Neural progenitor cell (in vitro differentiated cells): ENCODE measurements around the gene SLC4A2. TPM values are rescaled to one million over a fixed set of nuclear protein-coding genes. Genes with fewer than 3 reads are reported as not detected.

Source experiments
- DNase-seq: peaks from one replicate; pipeline ENCODE4 v3.0.0-alpha.2; 2016; ENCODE audit warnings: low spot score
- H2AFZ ChIP-seq: fragments of 200-600 bp; sonication (generic); replicated peaks from 2 replicates; pipeline ENCODE4 v1.6.1; 2016; ENCODE audit warnings: antibody characterized with exemption
- H3F3A ChIP-seq: fragments of 200-600 bp; sonication (generic); 2 replicates; pipeline ENCODE4 v1.6.1; 2016; ENCODE audit warnings: antibody characterized with exemption, low read depth
- H3K27ac ChIP-seq: fragments of 200-600 bp; sonication (generic); 2 replicates; pipeline ENCODE4 v1.5.1; 2016; ENCODE audit warnings: mild to moderate bottlenecking
- H3K27me3 ChIP-seq: fragments of 200-600 bp; sonication (generic); 2 replicates; pipeline ENCODE4 v1.6.1; 2016; ENCODE audit warnings: mild to moderate bottlenecking, moderate library complexity
- H3K36me3 ChIP-seq: fragments of 200-600 bp; sonication (generic); 2 replicates; pipeline ENCODE4 v1.5.1; 2016
- H3K4me1 ChIP-seq: fragments of 200-600 bp; sonication (generic); 2 replicates; pipeline ENCODE4 v1.6.1; 2016; ENCODE audit warnings: mixed run types
- H3K4me2 ChIP-seq: fragments of 200-600 bp; sonication (generic); 2 replicates; pipeline ENCODE4 v1.6.1; 2016
- H3K4me3 ChIP-seq: fragments of 200-600 bp; sonication (generic); 2 replicates; pipeline ENCODE4 v1.5.1; 2016
- H3K79me2 ChIP-seq: fragments of 200-600 bp; sonication (generic); 2 replicates; pipeline ENCODE4 v1.6.1; 2016; ENCODE audit warnings: low read depth
- H3K9ac ChIP-seq: fragments of 200-600 bp; sonication (generic); 2 replicates; pipeline ENCODE4 v1.6.1; 2016
- H3K9me3 ChIP-seq: fragments of 200-600 bp; sonication (generic); 2 replicates; pipeline ENCODE4 v1.5.1; 2016; ENCODE audit warnings: low read depth
- H4K20me1 ChIP-seq: fragments of 200-600 bp; sonication (generic); 2 replicates; pipeline ENCODE4 v1.6.1; 2016; ENCODE audit warnings: low read depth
- H3K27ac Mint-ChIP-seq: 3 replicates; pipeline ENCODE4 v1.8.0; 2021; ENCODE audit warnings: mixed read lengths
- H3K27me3 Mint-ChIP-seq: 2 replicates; pipeline ENCODE4 v1.8.0; 2022; ENCODE audit warnings: low read depth, mild to moderate bottlenecking, inconsistent platforms, moderate library complexity, mixed read lengths; ENCODE audit not compliant: insufficient read depth
- H3K36me3 Mint-ChIP-seq: 3 replicates; pipeline ENCODE4 v1.8.0; 2021; ENCODE audit warnings: mixed read lengths
- H3K4me1 Mint-ChIP-seq: 3 replicates; pipeline ENCODE4 v1.8.0; 2021; ENCODE audit warnings: mixed read lengths
- H3K4me3 Mint-ChIP-seq: 3 replicates; pipeline ENCODE4 v1.8.0; 2021; ENCODE audit warnings: mild to moderate bottlenecking, moderate library complexity, mixed read lengths
- H3K9me3 Mint-ChIP-seq: 3 replicates; pipeline ENCODE4 v1.8.0; 2020; ENCODE audit warnings: mixed read lengths
- EZH2 ChIP-seq: fragments of 200-600 bp; sonication (generic); IDR thresholded peaks from 2 replicates; pipeline ENCODE4 v1.6.1; 2017; ENCODE audit warnings: antibody characterized with exemption, mild to moderate bottlenecking, moderate library complexity
- EZH2phosphoT487 ChIP-seq: fragments of 200-600 bp; sonication (generic); IDR thresholded peaks from 2 replicates; pipeline ENCODE4 v1.6.1; 2017; ENCODE audit warnings: antibody characterized with exemption
- total RNA-seq: library from RNA; depleted of rRNA; stranded (reverse); fragments of >200 nt; gene quantifications from 2 replicates; pipeline ENCODE4 v1.2.3, GENCODE V29; 2015; ENCODE audit warnings: low replicate concordance
- TF ChIP-seq, protein P1 (sequence below): fragments of 200-600 bp; sonication (generic); IDR thresholded peaks from 2 replicates; pipeline ENCODE4 v1.5.1; 2017; ENCODE audit warnings: antibody characterized with exemption, mild to moderate bottlenecking

The SLC4A2 gene
- total RNA-seq, 1 donor from 2014 or later: 26.1 TPM

DNA sequence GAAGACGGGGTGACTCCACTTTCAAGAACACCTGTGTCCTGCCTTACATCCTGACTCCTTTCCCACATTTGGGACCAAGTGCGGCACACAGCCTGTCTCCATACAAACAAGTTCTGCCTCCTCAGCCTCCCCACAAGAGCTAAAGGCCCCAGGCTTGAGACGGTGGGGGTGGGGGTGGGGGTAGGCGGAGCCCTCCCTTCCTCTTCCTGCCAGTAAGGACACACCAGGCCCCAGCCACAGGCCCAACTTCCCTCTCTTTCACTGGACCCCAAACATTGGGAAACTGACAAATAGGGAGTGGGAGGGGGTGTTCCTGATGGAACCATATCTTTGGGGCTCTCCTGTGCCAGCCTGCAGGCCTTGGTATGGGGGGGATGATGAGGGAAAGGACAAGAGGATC lies 6.3 kb upstream of the SLC4A2 start:
- Histone ChIP-seq H2AFZ (no peak overlapping the region), H3K4me1 (peaks cover 9% of the 10 kb centered on the region), H3K27me3 (peaks cover 63% of the 10 kb centered on the region), H3K4me3 (no peak overlapping the region), H3K36me3 (no peaks in the 10 kb centered on the region), H4K20me1 (peaks cover 43% of the 10 kb centered on the region), H3F3A (peaks cover 7% of the 10 kb centered on the region), H3K9ac (no peak overlapping the region), H3K27ac (no peak overlapping the region), H3K9me3 (no peaks in the 10 kb centered on the region), H3K79me2 (no peaks in the 10 kb centered on the region), H3K4me2 (no peak overlapping the region)
- Mint-ChIP-seq H3K4me3 (no peak overlapping the region), H3K27ac (no peak overlapping the region), H3K9me3 (no peaks in the 10 kb centered on the region), H3K4me1 (peaks cover 16% of the 10 kb centered on the region), H3K36me3 (peaks cover 5% of the 10 kb centered on the region), H3K27me3 (peaks cover 18% of the 10 kb centered on the region)
- TF ChIP-seq, protein P1, sequence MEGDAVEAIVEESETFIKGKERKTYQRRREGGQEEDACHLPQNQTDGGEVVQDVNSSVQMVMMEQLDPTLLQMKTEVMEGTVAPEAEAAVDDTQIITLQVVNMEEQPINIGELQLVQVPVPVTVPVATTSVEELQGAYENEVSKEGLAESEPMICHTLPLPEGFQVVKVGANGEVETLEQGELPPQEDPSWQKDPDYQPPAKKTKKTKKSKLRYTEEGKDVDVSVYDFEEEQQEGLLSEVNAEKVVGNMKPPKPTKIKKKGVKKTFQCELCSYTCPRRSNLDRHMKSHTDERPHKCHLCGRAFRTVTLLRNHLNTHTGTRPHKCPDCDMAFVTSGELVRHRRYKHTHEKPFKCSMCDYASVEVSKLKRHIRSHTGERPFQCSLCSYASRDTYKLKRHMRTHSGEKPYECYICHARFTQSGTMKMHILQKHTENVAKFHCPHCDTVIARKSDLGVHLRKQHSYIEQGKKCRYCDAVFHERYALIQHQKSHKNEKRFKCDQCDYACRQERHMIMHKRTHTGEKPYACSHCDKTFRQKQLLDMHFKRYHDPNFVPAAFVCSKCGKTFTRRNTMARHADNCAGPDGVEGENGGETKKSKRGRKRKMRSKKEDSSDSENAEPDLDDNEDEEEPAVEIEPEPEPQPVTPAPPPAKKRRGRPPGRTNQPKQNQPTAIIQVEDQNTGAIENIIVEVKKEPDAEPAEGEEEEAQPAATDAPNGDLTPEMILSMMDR: no peak
- TF ChIP-seq EZH2 (no peak), EZH2phosphoT487 (no peak)
- DNase-seq: no peak

- H3K36me3 ChIP-seq: no peaks in the 10 kb centered on the region
- peaks cover 16% of the 10 kb centered on the region for H3K27me3 Mint-ChIP-seq
- H3K4me3 ChIP-seq: no peak overlapping the region
- no peak overlapping the region for H3K4me3 Mint-ChIP-seq
- H3K9me3 Mint-ChIP-seq: no peaks in the 10 kb centered on the region
- H3K36me3 Mint-ChIP-seq: peaks cover 5% of the 10 kb centered on the region
- H3K4me1 Mint-ChIP-seq: peaks cover 22% of the 10 kb centered on the region
- no peaks in the 10 kb centered on the region for H3K79me2 ChIP-seq
- no peak overlapping the region for H3K27ac Mint-ChIP-seq
- no peak for DNase-seq
- no peak overlapping the region for H3K9ac ChIP-seq
- no peak overlapping the region for H3K4me2 ChIP-seq
- H2AFZ ChIP-seq: no peak overlapping the region
- peaks cover 9% of the 10 kb centered on the region for H3F3A ChIP-seq
- TF ChIP-seq, protein P1: no peak
- TF ChIP-seq EZH2: no peak
- TF ChIP-seq EZH2phosphoT487: no peak
- peaks cover 43% of the 10 kb centered on the region for H4K20me1 ChIP-seq
- H3K27ac ChIP-seq: no peak overlapping the region
- H3K9me3 ChIP-seq: no peaks in the 10 kb centered on the region
- peaks cover 13% of the 10 kb centered on the region for H3K4me1 ChIP-seq
- H3K27me3 ChIP-seq: peaks cover 59% of the 10 kb centered on the region
Observed at GRCh38 chr7:151053751-151054150, 5.6 kb upstream of the SLC4A2 start.

- peak overlapping the region; percentile 84 for H3K4me2 ChIP-seq
- no peak overlapping the region for H3K27ac Mint-ChIP-seq
- peaks cover 23% of the 10 kb centered on the region for H3F3A ChIP-seq
Observed at GRCh38 chr7:151056283-151056665, 3.1 kb upstream of the SLC4A2 start.

More at GRCh38 chr7:151056283-151056665, 3.1 kb upstream of the SLC4A2 start:
- H2AFZ ChIP-seq: no peak overlapping the region
- Mint-ChIP-seq H3K4me1 (peaks cover 36% of the 10 kb centered on the region), H3K9me3 (no peaks in the 10 kb centered on the region), H3K27me3 (peaks cover 12% of the 10 kb centered on the region), H3K36me3 (peaks cover 5% of the 10 kb centered on the region), H3K4me3 (peak overlapping the region; percentile 94)
- H3K36me3 ChIP-seq: no peaks in the 10 kb centered on the region
- H3K9ac ChIP-seq: no peak overlapping the region
- peaks cover 28% of the 10 kb centered on the region for H3K4me1 ChIP-seq
- H3K79me2 ChIP-seq: peaks cover 7% of the 10 kb centered on the region
- no peak overlapping the region for H3K27ac ChIP-seq
- peaks cover 37% of the 10 kb centered on the region for H4K20me1 ChIP-seq
- no peak for DNase-seq
- no peak overlapping the region for H3K4me3 ChIP-seq
- TF ChIP-seq EZH2phosphoT487: no peak
- no peak for TF ChIP-seq EZH2
- TF ChIP-seq, protein P1: no peak
- peaks cover 39% of the 10 kb centered on the region for H3K27me3 ChIP-seq
- no peaks in the 10 kb centered on the region for H3K9me3 ChIP-seq
